ENCODE results near the gene TRMT2A. TPM values are rescaled to one million over a fixed set of nuclear protein-coding genes. Genes with fewer than 3 reads are reported as not detected.

Gene TRMT2A
- total and polyA plus RNA-seq, 2 of the 8 experiments (the other 6 are each of a cell fraction or from before 2014, with no cell fraction given): 44.9 to 50.3 TPM

DNA sequence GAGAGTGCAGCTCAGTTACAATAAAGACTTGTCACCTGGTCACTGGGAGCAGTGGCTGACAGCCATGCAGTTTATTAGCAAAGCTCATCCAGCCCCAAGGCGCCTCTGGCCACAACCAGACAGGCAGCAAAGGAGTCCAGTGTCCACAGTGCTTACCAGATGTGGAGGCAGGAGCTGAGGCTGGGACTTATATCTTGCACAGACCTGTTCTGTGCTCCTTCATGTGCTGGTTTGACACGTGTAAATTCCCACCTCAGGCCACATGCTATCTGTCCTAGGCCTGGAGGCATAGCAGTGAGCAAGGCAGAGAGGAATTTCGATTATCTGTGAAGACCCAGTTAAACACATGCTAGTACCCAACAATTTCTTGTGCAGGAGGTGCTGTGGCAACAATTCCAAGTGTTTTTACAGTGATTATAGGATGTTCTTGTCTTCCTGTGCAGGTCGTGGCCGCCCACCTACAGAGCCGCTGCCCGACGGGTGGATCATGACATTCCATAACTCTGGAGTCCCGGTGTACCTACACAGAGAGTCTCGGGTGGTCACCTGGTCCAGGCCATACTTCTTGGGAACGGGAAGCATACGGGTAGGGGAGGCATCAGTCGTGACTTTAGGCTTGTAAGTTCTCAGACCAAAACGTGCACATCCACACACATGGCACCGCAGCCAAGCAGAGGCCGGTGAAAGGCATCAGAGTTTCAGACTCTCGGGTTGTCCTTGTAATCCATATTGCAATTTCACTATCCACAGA, 27.6 kb downstream of the TRMT2A start:
- no peak overlapping the region for H2AK5ac ChIP-seq (ENCODE audit: low read depth, low read length)
- no peaks in the 10 kb centered on the region for H3K4me1 ChIP-seq (replicated peaks in 1 of 4; ENCODE audit: control insufficient read depth in 3 of 4, insufficient read depth in 4 of 4, low read length in 3 of 4)
- H2BK5ac ChIP-seq (ENCODE audit: low read depth, low read length): no peak overlapping the region
- H4K20me1 ChIP-seq (replicated peaks in 1 of 2; ENCODE audit: control insufficient read depth in 1 of 2, insufficient read depth in 2 of 2, low read length in 2 of 2): peaks cover 24 to 51% of the 10 kb centered on the region in 2 experiments
- no peak overlapping the region for H3K56ac ChIP-seq (replicated peaks; ENCODE audit: insufficient read length, low read depth, low read length)
- H3K9ac ChIP-seq (replicated peaks in 1 of 4; ENCODE audit: extremely low read depth in 1 of 4, low read depth in 3 of 4, low read length in 3 of 4): no peak overlapping the region
- H3K79me1 ChIP-seq (ENCODE audit: low read depth, low read length): peaks cover 18% of the 10 kb centered on the region
- CTCF ChIA-PET (ENCODE audit: partially characterized antibody): interaction anchor here (1.2 to 2.2 kb wide), 3 partner anchors 16 to 30 kb away, joined by 3 to 6 read pairs (median 3); no protein-coding TSS in a partner anchor
- H3K23me2 ChIP-seq (ENCODE audit: low read depth, low read length): no peaks in the 10 kb centered on the region
- H3K27me3 ChIP-seq (replicated peaks in 1 of 4; ENCODE audit: control insufficient read depth in 3 of 4, extremely low read depth in 1 of 4, insufficient read depth in 3 of 4, low read length in 3 of 4): no peaks in the 10 kb centered on the region
- H4K5ac ChIP-seq (ENCODE audit: insufficient read length, low read depth, low read length): no peak overlapping the region
- no peak overlapping the region for H3K4ac ChIP-seq (replicated peaks; ENCODE audit: insufficient read length, low read depth, low read length)
- no peak overlapping the region for H2BK20ac ChIP-seq (ENCODE audit: low read length)
- no peak overlapping the region for H3K18ac ChIP-seq (ENCODE audit: extremely low read depth, low read length)
- no peak overlapping the region for H2AFZ ChIP-seq (ENCODE audit: low read length)
- H3K79me2 ChIP-seq (ENCODE audit: control insufficient read depth in 1 of 2, insufficient read depth in 2 of 2, low read length in 2 of 2): peaks cover 0 to 29% of the 10 kb centered on the region in 2 experiments; a peak in 3 of 4 replicates
- no peak overlapping the region for H2BK15ac ChIP-seq (ENCODE audit: low read length)
- no peak overlapping the region for H3K23ac ChIP-seq (ENCODE audit: insufficient read length)
- H4K91ac ChIP-seq (replicated peaks; ENCODE audit: insufficient read length, low read length): no peak overlapping the region
- H3K36me3 ChIP-seq (ENCODE audit: control insufficient read depth in 2 of 4, insufficient read depth in 4 of 4, low read length in 3 of 4): peaks cover 75 to 87% (median 84%) of the 10 kb centered on the region in 4 experiments
- FAIRE-seq (no peak), DNase-seq (ENCODE audit: low read depth in 1 of 2, low spot score in 2 of 2) (no peak)
- H4K8ac ChIP-seq (ENCODE audit: extremely low read depth, insufficient read depth, low read length): no peak overlapping the region
- H3K27ac ChIP-seq (ENCODE audit: low read depth, low read length): no peak overlapping the region
- H2BK120ac ChIP-seq (replicated peaks; ENCODE audit: low read depth, low read length): no peak overlapping the region
- no peak overlapping the region for H3K14ac ChIP-seq (ENCODE audit: insufficient read length)
- no peaks in the 10 kb centered on the region; a peak in 1 of 4 replicates for H3K9me3 ChIP-seq (ENCODE audit: insufficient read depth in 2 of 2, low read depth in 1 of 2, low read length in 1 of 2)
- H2BK12ac ChIP-seq (ENCODE audit: low read depth, low read length): no peak overlapping the region
- POLR2A ChIA-PET (ENCODE audit: partially characterized antibody): interaction anchor here (0.8 to 29.4 kb wide), 5 partner anchors 8 to 117 kb away, joined by 3 to 598 read pairs (median 6); partner anchors contain the start of genes DGCR8, RANBP1 and TRMT2A
- WGBS, 2 experiments (ENCODE audit: extremely low coverage in 1 of 2, insufficient coverage in 1 of 2, insufficient read length in 1 of 2, insufficient replicate concordance in 2 of 2, low coverage in 1 of 2, low lambda C conversion rate in 2 of 2, missing lambda C conversion rate in 1 of 2): 94% methylated on average over 17 of the region's 17 CpGs; no CpG with 5 or more reads in 1 of the 2 experiments
- no peak overlapping the region for H3K4me3 ChIP-seq (ENCODE audit: extremely low read depth in 1 of 4, insufficient read depth in 2 of 4, low read depth in 3 of 4, low read length in 4 of 4)
- no peak overlapping the region for H3K4me2 ChIP-seq (ENCODE audit: insufficient read depth in 1 of 2, low read depth in 2 of 2, low read length in 2 of 2)
- no peak for TF ChIP-seq PHF8 (conservative IDR thresholded peaks at IDR 0.05; ENCODE audit: low read depth, low read length)
- TF ChIP-seq BCL11A (IDR thresholded peaks at IDR 0.05; ENCODE audit: low read depth in 2 of 2, low read length in 2 of 2): no peak
- no peak for TF ChIP-seq SP1 (IDR thresholded peaks at IDR 0.05; ENCODE audit: low read depth, low read length)
- no peak for TF ChIP-seq SUZ12 (IDR thresholded peaks at IDR 0.05; ENCODE audit: low read length)
- TF ChIP-seq SIX5 (IDR thresholded peaks at IDR 0.05; ENCODE audit: low read depth, low read length): no peak
- TF ChIP-seq CREB1 (IDR thresholded peaks at IDR 0.05): no peak
- TF ChIP-seq BRCA1 (IDR thresholded peaks at IDR 0.05; ENCODE audit: low read depth, low read length): no peak
- no peak for TF ChIP-seq RFX5 (IDR thresholded peaks at IDR 0.05; ENCODE audit: borderline replicate concordance, low read depth, low read length)
- TF ChIP-seq TBP (IDR thresholded peaks at IDR 0.05; ENCODE audit: low read depth, low read length): no peak
- TF ChIP-seq CHD1 (IDR thresholded peaks at IDR 0.05; ENCODE audit: low read depth, low read length): no peak
- TF ChIP-seq, protein P1, sequence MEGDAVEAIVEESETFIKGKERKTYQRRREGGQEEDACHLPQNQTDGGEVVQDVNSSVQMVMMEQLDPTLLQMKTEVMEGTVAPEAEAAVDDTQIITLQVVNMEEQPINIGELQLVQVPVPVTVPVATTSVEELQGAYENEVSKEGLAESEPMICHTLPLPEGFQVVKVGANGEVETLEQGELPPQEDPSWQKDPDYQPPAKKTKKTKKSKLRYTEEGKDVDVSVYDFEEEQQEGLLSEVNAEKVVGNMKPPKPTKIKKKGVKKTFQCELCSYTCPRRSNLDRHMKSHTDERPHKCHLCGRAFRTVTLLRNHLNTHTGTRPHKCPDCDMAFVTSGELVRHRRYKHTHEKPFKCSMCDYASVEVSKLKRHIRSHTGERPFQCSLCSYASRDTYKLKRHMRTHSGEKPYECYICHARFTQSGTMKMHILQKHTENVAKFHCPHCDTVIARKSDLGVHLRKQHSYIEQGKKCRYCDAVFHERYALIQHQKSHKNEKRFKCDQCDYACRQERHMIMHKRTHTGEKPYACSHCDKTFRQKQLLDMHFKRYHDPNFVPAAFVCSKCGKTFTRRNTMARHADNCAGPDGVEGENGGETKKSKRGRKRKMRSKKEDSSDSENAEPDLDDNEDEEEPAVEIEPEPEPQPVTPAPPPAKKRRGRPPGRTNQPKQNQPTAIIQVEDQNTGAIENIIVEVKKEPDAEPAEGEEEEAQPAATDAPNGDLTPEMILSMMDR (IDR thresholded peaks at IDR 0.05; ENCODE audit: control extremely low read depth in 1 of 3, insufficient read depth in 1 of 3, low read depth in 1 of 3, low read length in 3 of 3): no peak
